ENCODE data around the gene GPANK1. TPM values are rescaled to one million over a fixed set of nuclear protein-coding genes. Genes with fewer than 3 reads are reported as not detected.

GPANK1 gene
- total and polyA plus RNA-seq, 9 of the 15 experiments (the other 6 are each of a cell fraction or from before 2014, with no cell fraction given): 32.2 to 111 (median 46.3) TPM

DNA sequence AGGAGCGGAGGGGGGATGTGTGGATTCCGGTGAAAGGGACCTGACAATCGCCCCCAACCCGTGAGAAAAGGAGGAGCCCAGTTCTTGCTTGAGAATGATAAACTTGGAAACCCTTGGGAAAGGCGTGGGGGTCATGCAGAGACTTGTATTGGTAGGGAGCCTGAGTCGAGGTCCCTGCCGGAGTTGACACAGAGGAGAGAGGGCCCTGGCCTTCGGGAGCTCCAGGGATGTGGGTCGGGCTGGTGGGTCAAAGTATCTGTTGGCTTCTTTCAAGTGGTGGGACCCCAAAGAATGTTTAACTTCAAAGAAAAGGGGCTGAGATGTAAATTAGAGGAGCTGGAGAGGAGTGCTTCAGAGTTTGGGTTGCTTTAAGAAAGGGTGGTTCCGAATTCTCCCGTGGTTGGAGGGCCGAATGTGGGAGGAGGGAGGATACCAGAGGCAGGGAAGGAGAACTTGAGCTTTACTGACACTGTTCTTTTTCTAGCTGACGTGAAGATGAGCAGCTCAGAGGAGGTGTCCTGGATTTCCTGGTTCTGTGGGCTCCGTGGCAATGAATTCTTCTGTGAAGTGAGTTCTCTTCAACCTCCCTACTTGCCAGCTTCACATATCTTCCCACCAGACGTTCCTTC lies 1.7 kb upstream of the GPANK1 start (continued):
- TF ChIP-seq, protein P1, sequence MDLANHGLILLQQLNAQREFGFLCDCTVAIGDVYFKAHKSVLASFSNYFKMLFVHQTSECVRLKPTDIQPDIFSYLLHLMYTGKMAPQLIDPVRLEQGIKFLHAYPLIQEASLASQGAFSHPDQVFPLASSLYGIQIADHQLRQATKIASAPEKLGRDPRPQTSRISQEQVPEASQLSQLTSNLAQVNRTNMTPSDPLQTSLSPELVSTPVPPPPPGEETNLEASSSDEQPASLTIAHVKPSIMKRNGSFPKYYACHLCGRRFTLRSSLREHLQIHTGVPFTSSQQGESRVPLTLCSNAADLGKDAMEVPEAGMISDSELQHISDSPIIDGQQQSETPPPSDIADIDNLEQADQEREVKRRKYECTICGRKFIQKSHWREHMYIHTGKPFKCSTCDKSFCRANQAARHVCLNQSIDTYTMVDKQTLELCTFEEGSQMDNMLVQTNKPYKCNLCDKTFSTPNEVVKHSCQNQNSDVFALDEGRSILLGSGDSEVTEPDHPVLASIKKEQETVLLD (IDR thresholded peaks at IDR 0.05): no peak
- TF ChIP-seq, protein P2, sequence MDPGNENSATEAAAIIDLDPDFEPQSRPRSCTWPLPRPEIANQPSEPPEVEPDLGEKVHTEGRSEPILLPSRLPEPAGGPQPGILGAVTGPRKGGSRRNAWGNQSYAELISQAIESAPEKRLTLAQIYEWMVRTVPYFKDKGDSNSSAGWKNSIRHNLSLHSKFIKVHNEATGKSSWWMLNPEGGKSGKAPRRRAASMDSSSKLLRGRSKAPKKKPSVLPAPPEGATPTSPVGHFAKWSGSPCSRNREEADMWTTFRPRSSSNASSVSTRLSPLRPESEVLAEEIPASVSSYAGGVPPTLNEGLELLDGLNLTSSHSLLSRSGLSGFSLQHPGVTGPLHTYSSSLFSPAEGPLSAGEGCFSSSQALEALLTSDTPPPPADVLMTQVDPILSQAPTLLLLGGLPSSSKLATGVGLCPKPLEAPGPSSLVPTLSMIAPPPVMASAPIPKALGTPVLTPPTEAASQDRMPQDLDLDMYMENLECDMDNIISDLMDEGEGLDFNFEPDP (CRISPR knock-in tag; IDR thresholded peaks at IDR 0.05): 0 out of 2 replicates have a peak, but pooled peaks have one; percentile 54
- TF ChIP-seq, protein P3, sequence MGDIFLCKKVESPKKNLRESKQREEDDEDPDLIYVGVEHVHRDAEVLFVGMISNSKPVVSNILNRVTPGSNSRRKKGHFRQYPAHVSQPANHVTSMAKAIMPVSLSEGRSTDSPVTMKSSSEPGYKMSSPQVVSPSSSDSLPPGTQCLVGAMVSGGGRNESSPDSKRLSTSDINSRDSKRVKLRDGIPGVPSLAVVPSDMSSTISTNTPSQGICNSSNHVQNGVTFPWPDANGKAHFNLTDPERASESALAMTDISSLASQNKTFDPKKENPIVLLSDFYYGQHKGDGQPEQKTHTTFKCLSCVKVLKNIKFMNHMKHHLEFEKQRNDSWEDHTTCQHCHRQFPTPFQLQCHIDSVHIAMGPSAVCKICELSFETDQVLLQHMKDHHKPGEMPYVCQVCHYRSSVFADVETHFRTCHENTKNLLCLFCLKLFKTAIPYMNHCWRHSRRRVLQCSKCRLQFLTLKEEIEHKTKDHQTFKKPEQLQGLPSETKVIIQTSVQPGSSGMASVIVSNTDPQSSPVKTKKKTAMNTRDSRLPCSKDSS (IDR thresholded peaks at IDR 0.05; ENCODE audit: low read depth, partially characterized antibody): peak; percentile 35
- TF ChIP-seq ZNF830 (CRISPR knock-in tag; IDR thresholded peaks at IDR 0.05) (0 out of 2 replicates have a peak, but pooled peaks have one; percentile 58), MIER1 (IDR thresholded peaks at IDR 0.05; ENCODE audit: low read depth) (peak; percentile 35; the same call in 1 of the 2 replicates), NEUROD1 (IDR thresholded peaks at IDR 0.05; ENCODE audit: borderline replicate concordance, low read depth, low read length, partially characterized antibody) (no peak), NR1H2 (CRISPR knock-in tag; IDR thresholded peaks at IDR 0.05) (peak; percentile 14; the same call in 1 of the 2 replicates), DPF2 (IDR thresholded peaks at IDR 0.05) (peak; percentile 38; the same call in 1 of the 2 replicates), CC2D1A (IDR thresholded peaks at IDR 0.05) (peak; percentile 68; the same call in 1 of the 2 replicates), MEF2A (IDR thresholded peaks at IDR 0.05; ENCODE audit: control insufficient read depth, low read depth, low read length) (no peak), SP1 (CRISPR knock-in tag; IDR thresholded peaks at IDR 0.05) (no peak), SMARCC2 (IDR thresholded peaks at IDR 0.05; ENCODE audit: low read depth) (0 out of 2 replicates have a peak, but pooled peaks have one; percentile 62), ZNF586 (CRISPR knock-in tag; conservative IDR thresholded peaks at IDR 0.05) (no peak), MTA2 (IDR thresholded peaks at IDR 0.05; ENCODE audit: low read depth) (no peak), SMARCE1 (IDR thresholded peaks at IDR 0.05) (peak; percentile 74; the same call in 1 of the 2 replicates), SAP30 (IDR thresholded peaks at IDR 0.05; ENCODE audit: borderline replicate concordance, insufficient read depth, low read depth, low read length, poor library complexity, severe bottlenecking) (peak; percentile 84), MXI1 (IDR thresholded peaks at IDR 0.05; ENCODE audit: low read depth, low read length) (0 out of 2 replicates have a peak, but pooled peaks have one; percentile 48)
- TF ChIP-seq, protein P4, sequence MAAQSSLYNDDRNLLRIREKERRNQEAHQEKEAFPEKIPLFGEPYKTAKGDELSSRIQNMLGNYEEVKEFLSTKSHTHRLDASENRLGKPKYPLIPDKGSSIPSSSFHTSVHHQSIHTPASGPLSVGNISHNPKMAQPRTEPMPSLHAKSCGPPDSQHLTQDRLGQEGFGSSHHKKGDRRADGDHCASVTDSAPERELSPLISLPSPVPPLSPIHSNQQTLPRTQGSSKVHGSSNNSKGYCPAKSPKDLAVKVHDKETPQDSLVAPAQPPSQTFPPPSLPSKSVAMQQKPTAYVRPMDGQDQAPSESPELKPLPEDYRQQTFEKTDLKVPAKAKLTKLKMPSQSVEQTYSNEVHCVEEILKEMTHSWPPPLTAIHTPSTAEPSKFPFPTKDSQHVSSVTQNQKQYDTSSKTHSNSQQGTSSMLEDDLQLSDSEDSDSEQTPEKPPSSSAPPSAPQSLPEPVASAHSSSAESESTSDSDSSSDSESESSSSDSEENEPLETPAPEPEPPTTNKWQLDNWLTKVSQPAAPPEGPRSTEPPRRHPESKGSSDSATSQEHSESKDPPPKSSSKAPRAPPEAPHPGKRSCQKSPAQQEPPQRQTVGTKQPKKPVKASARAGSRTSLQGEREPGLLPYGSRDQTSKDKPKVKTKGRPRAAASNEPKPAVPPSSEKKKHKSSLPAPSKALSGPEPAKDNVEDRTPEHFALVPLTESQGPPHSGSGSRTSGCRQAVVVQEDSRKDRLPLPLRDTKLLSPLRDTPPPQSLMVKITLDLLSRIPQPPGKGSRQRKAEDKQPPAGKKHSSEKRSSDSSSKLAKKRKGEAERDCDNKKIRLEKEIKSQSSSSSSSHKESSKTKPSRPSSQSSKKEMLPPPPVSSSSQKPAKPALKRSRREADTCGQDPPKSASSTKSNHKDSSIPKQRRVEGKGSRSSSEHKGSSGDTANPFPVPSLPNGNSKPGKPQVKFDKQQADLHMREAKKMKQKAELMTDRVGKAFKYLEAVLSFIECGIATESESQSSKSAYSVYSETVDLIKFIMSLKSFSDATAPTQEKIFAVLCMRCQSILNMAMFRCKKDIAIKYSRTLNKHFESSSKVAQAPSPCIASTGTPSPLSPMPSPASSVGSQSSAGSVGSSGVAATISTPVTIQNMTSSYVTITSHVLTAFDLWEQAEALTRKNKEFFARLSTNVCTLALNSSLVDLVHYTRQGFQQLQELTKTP (IDR thresholded peaks at IDR 0.05; ENCODE audit: low read depth in 1 of 2, partially characterized antibody in 2 of 2): peak in 1 of 2 experiments; percentile 42
